ENCODE data around the gene SETBP1.

Gene SETBP1

GRCh38 chr18:44901283-44901682 is 220.6 kb downstream of the SETBP1 start:
- DNase-seq (ENCODE audit: low spot score) = no peak

GRCh38 chr18:44903327-44903726 is 222.6 kb downstream of the SETBP1 start:
- no peak for DNase-seq (ENCODE audit: low spot score)

- DNase-seq (ENCODE audit: low spot score) = no peak
These were observed 224.1 kb downstream of the SETBP1 start for GRCh38 chr18:44904768-44905167.

GRCh38 chr18:44909191-44909719 is 228.6 kb downstream of the SETBP1 start:
- DNase-seq (ENCODE audit: low spot score) = peak; percentile 27

- no peak for DNase-seq (ENCODE audit: low spot score)
These were observed 230.6 kb downstream of the SETBP1 start for GRCh38 chr18:44911260-44911659.

- DNase-seq (ENCODE audit: low spot score) = no peak
These were observed 231.1 kb downstream of the SETBP1 start for GRCh38 chr18:44911773-44912172.

- no peak for DNase-seq (ENCODE audit: low spot score)
These were observed 232.2 kb downstream of the SETBP1 start for GRCh38 chr18:44912740-44913478.

- DNase-seq (ENCODE audit: low spot score) = no peak
These were observed 233.3 kb downstream of the SETBP1 start for GRCh38 chr18:44914028-44914427.

GRCh38 chr18:44915213-44915612 is 234.5 kb downstream of the SETBP1 start:
- no peak for DNase-seq (ENCODE audit: low spot score)

GRCh38 chr18:44915661-44916060 is 235.0 kb downstream of the SETBP1 start:
- no peak for DNase-seq (ENCODE audit: low spot score)

GRCh38 chr18:44916429-44917207 is 235.9 kb downstream of the SETBP1 start:
- no peak for DNase-seq (ENCODE audit: low spot score)

GRCh38 chr18:44917216-44918141 is 236.8 kb downstream of the SETBP1 start:
- no peak for DNase-seq (ENCODE audit: low spot score)

- DNase-seq (ENCODE audit: low spot score) = no peak
These were observed 237.4 kb downstream of the SETBP1 start for GRCh38 chr18:44918142-44918476.

GRCh38 chr18:44920441-44920840 is 239.8 kb downstream of the SETBP1 start:
- no peak for DNase-seq (ENCODE audit: low spot score)

- DNase-seq (ENCODE audit: low spot score) = no peak
These were observed 241.3 kb downstream of the SETBP1 start for GRCh38 chr18:44921974-44922373.

- no peak for DNase-seq (ENCODE audit: low spot score)
These were observed 242.3 kb downstream of the SETBP1 start for GRCh38 chr18:44922968-44923367.

GRCh38 chr18:44924785-44925499 is 244.3 kb downstream of the SETBP1 start:
- no peak for DNase-seq (ENCODE audit: low spot score)

- peak; percentile 30 for DNase-seq (ENCODE audit: low spot score)
These were observed 246.6 kb downstream of the SETBP1 start for GRCh38 chr18:44927127-44927849.

GRCh38 chr18:44934901-44935300 is 254.2 kb downstream of the SETBP1 start:
- DNase-seq (ENCODE audit: low spot score) = no peak

- no peak for DNase-seq (ENCODE audit: low spot score)
These were observed 254.8 kb downstream of the SETBP1 start for GRCh38 chr18:44935455-44935854.

GRCh38 chr18:44936485-44936884 is 255.8 kb downstream of the SETBP1 start:
- no peak for DNase-seq (ENCODE audit: low spot score)
